Kidney epithelial cell (primary cell): ENCODE data around the gene GYG2. TPM values are rescaled to one million over a fixed set of nuclear protein-coding genes. Genes with fewer than 3 reads are reported as not detected.

Experiments
- DNase-seq: peaks from one replicate; pipeline ENCODE4 v3.0.0-alpha.2; 2010; ENCODE audit warnings: low read depth
- H3K27me3 ChIP-seq: 2 replicates; pipeline ENCODE4 v1.6.0; 2011; ENCODE audit warnings: low read length; ENCODE audit not compliant: control insufficient read depth, insufficient read depth
- H3K36me3 ChIP-seq: 2 replicates; pipeline ENCODE4 v1.5.1; 2011; ENCODE audit warnings: low read length; ENCODE audit not compliant: control insufficient read depth, insufficient read depth
- H3K4me3 ChIP-seq: 2 replicates; pipeline ENCODE4 v1.5.1; 2011; ENCODE audit warnings: low read depth, mild to moderate bottlenecking, control low read depth, low read length
- CTCF ChIP-seq: IDR thresholded peaks from 2 replicates; pipeline ENCODE4 v1.5.1; 2011; ENCODE audit warnings: mild to moderate bottlenecking, moderate library complexity, low read length, control low read depth, inconsistent platforms; ENCODE audit not compliant: insufficient read depth, poor library complexity, severe bottlenecking
- total RNA-seq: library from RNA; depleted of rRNA; stranded (reverse); fragments of >200 nt; gene quantifications from 2 replicates; pipeline ENCODE4 v1.2.3, GENCODE V29; 2015

GYG2 gene
- total RNA-seq, 1 donor from 2014 or later, result 2.2 TPM

DNA sequence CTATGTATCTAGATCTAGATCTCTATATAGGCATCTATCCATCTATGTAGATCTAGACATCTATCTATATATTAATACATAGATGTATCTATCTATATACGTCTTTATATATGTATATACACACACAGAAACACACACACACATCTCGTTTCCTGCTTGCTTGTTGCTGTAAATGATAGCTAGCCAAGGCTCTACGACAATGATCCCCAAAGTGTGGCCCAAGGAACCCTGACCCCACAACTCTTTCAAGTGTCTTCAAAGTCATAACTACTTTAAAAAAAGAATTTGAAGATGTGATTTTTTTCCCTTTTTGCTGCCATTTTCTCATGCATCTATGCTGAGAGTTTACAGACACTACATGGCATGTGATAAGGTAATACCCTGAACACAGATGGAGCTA is 28.8 kb downstream of the GYG2 start:
- no peak for DNase-seq
- Histone ChIP-seq H3K4me3 (no peak overlapping the region), H3K27me3 (no peaks in the 10 kb centered on the region), H3K36me3 (no peaks in the 10 kb centered on the region)
- no peak for TF ChIP-seq CTCF

DNA sequence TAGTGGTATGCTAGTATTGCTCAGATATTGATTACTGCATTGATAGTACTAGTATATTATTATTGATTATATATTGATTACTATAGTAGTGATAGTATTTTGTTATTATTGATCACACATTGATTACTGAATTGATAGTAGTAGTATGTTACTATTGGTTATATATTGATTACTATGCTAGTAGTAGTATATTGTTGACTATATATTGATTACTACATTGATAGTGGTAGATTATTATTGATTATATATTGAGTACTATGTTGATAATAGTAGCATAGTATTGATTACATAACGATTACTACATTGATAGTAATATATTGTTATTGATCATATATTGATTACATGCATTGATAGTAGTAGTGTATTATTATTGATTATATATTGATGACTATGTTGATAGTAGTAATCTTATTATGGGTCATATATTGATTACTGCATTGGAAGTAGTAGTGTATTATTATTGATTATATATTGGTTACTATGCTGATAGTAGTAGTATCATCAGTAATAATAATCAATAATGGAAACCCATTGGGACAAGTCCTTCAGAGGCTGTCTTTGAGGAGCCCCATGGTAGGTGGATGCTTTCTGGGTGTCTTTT is 30.6 kb downstream of the GYG2 start:
- Histone ChIP-seq H3K4me3 (no peak overlapping the region), H3K36me3 (no peaks in the 10 kb centered on the region), H3K27me3 (no peaks in the 10 kb centered on the region)
- TF ChIP-seq CTCF, result no peak
- no peak for DNase-seq

DNA sequence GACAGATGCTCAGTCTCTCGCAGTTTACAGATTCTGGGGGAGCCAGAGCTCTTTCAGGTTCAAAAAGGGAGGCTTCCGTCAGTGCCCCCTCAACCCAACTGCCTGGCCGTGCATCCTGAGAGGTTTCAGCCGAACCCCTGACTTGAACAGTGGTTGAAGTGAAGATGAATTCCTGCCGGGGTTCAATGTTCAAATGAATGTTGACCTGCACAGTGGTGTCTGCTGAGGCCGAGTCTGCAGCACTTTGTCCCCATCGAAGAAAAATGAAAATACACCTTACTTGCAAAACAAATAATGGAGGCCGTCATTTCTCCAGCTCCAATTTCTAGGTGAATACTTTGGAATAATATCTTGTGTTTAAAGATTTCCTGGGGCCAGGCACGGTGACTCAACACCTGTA is 33.7 kb downstream of the GYG2 start:
- Histone ChIP-seq H3K27me3 (no peaks in the 10 kb centered on the region), H3K36me3 (no peaks in the 10 kb centered on the region), H3K4me3 (no peak overlapping the region)
- TF ChIP-seq CTCF, result no peak
- no peak for DNase-seq

- Histone ChIP-seq H3K27me3 (no peaks in the 10 kb centered on the region), H3K36me3 (no peaks in the 10 kb centered on the region), H3K4me3 (no peak overlapping the region)
- no peak for TF ChIP-seq CTCF
- DNase-seq, result no peak
Observed at GRCh38 chrX:2863646-2864045, 34.9 kb downstream of the GYG2 start.

- DNase-seq, result no peak
- no peak overlapping the region for H3K4me3 ChIP-seq
- no peaks in the 10 kb centered on the region for H3K36me3 ChIP-seq
- TF ChIP-seq CTCF, result no peak
- no peaks in the 10 kb centered on the region for H3K27me3 ChIP-seq
Observed at GRCh38 chrX:2867206-2867605, 38.5 kb downstream of the GYG2 start.

- DNase-seq, result no peak
- Histone ChIP-seq H3K27me3 (no peaks in the 10 kb centered on the region), H3K4me3 (no peak overlapping the region), H3K36me3 (no peaks in the 10 kb centered on the region)
- TF ChIP-seq CTCF, result no peak
Observed at GRCh38 chrX:2870650-2871049, 41.9 kb downstream of the GYG2 start.
